CD14-positive monocyte (primary cell): ENCODE data around the gene ANTXR1. TPM values are rescaled to one million over a fixed set of nuclear protein-coding genes. Genes with fewer than 3 reads are reported as not detected.

Experiments
- DNase-seq, 3 donors: peaks; one replicate each; pipeline ENCODE4 v3.0.0-alpha.2; 2011 to 2022
- H2AFZ ChIP-seq: 2 replicates; pipeline ENCODE4 v1.6.0; 2012; ENCODE audit warnings: mild to moderate bottlenecking, low read depth, low read length, inconsistent platforms; ENCODE audit not compliant: insufficient read depth, poor library complexity, severe bottlenecking
- H3K27ac ChIP-seq, 2 donors: 1 replicate in 1 of 2; 2 replicates in 1 of 2; pipeline ENCODE4 v1.5.1; 2012 to 2013; ENCODE audit warnings: low read length in 2 of 2, control low read depth in 1 of 2, inconsistent platforms in 1 of 2, low read depth in 1 of 2, mild to moderate bottlenecking in 1 of 2
- H3K27me3 ChIP-seq, 2 donors: one replicate each; pipeline versions ENCODE4 v1.6.0 to v1.6.1; 2011 to 2013; ENCODE audit warnings: low read length in 2 of 2; ENCODE audit not compliant: control insufficient read depth in 2 of 2, insufficient read depth in 2 of 2
- H3K36me3 ChIP-seq, 2 donors: replicated peaks in 1 of 2; 1 replicate in 1 of 2; 2 replicates in 1 of 2; pipeline versions ENCODE4 v1.5.1 to v1.6.1; 2012 to 2013; ENCODE audit warnings: low read length in 2 of 2, control low read depth in 1 of 2, inconsistent platforms in 1 of 2, mild to moderate bottlenecking in 1 of 2; ENCODE audit not compliant: insufficient read depth in 2 of 2, control insufficient read depth in 1 of 2
- H3K4me1 ChIP-seq, 2 donors: 1 replicate in 1 of 2; 2 replicates in 1 of 2; pipeline versions ENCODE4 v1.5.1 to v1.6.1; 2012 to 2013; ENCODE audit warnings: low read length in 2 of 2, control low read depth in 1 of 2, inconsistent platforms in 1 of 2, mild to moderate bottlenecking in 1 of 2, moderate library complexity in 1 of 2; ENCODE audit not compliant: insufficient read depth in 2 of 2, control insufficient read depth in 1 of 2
- H3K4me2 ChIP-seq: replicated peaks from 2 replicates; pipeline ENCODE3; 2012; ENCODE audit warnings: low read length, moderate library complexity, mild to moderate bottlenecking; ENCODE audit not compliant: poor library complexity, severe bottlenecking; ENCODE audit errors: extremely low read depth
- H3K4me3 ChIP-seq, 3 experiments: fragments of 200-600 bp in 1 of 3; sonication (generic) in 1 of 3; replicated peaks in 1 of 3; 1 replicate in 2 of 3; 2 replicates in 1 of 3; pipeline ENCODE4 v1.5.1; 2011 to 2013; ENCODE audit warnings: low read length in 3 of 3, mild to moderate bottlenecking in 3 of 3, control low read depth in 2 of 3, low read depth in 2 of 3, inconsistent platforms in 1 of 3, moderate library complexity in 1 of 3
- H3K79me2 ChIP-seq: 2 replicates; pipeline ENCODE4 v1.6.0; 2012; ENCODE audit warnings: mild to moderate bottlenecking, control low read depth, inconsistent platforms, low read length, moderate library complexity; ENCODE audit not compliant: insufficient read depth
- H3K9ac ChIP-seq: 2 replicates; pipeline ENCODE4 v1.6.0; 2017; ENCODE audit warnings: low read length, mild to moderate bottlenecking; ENCODE audit not compliant: insufficient read depth, poor library complexity, severe bottlenecking
- H3K9me3 ChIP-seq, 2 donors: replicated peaks in 1 of 2; 1 replicate in 1 of 2; 2 replicates in 1 of 2; pipeline versions ENCODE4 v1.5.1 to v1.6.1; 2012 to 2013; ENCODE audit warnings: low read length in 2 of 2, control low read depth in 1 of 2; ENCODE audit not compliant: control insufficient read depth in 1 of 2, insufficient read depth in 1 of 2
- H4K20me1 ChIP-seq: 2 replicates; pipeline ENCODE4 v1.6.0; 2012; ENCODE audit warnings: mild to moderate bottlenecking, low read length, control low read depth, moderate library complexity; ENCODE audit not compliant: insufficient read depth
- H3K27ac Mint-ChIP-seq, 7 donors: one replicate each; pipeline ENCODE4 v1.8.0; 2020; ENCODE audit warnings: mild to moderate bottlenecking in 7 of 7, mixed read lengths in 7 of 7, moderate library complexity in 6 of 7, inconsistent platforms in 2 of 7
- H3K27me3 Mint-ChIP-seq, 3 donors: one replicate each; pipeline ENCODE4 v1.8.0; 2021 to 2022; ENCODE audit warnings: low read depth in 3 of 3, mild to moderate bottlenecking in 3 of 3, mixed read lengths in 3 of 3, moderate library complexity in 3 of 3, inconsistent platforms in 1 of 3
- H3K36me3 Mint-ChIP-seq, 2 donors: one replicate each; pipeline ENCODE4 v1.8.0; 2020; ENCODE audit warnings: mixed read lengths in 2 of 2, inconsistent platforms in 1 of 2, mild to moderate bottlenecking in 1 of 2
- H3K4me1 Mint-ChIP-seq: one replicate; pipeline ENCODE4 v1.8.0; 2020; ENCODE audit warnings: mild to moderate bottlenecking, mixed read lengths
- H3K4me3 Mint-ChIP-seq, 2 donors: one replicate each; pipeline ENCODE4 v1.8.0; 2020; ENCODE audit warnings: mild to moderate bottlenecking in 2 of 2, mixed read lengths in 2 of 2, moderate library complexity in 1 of 2
- H3K9me3 Mint-ChIP-seq, 7 donors: one replicate each; pipeline ENCODE4 v1.8.0; 2020 to 2022; ENCODE audit warnings: mixed read lengths in 7 of 7, mild to moderate bottlenecking in 6 of 7, moderate library complexity in 6 of 7, inconsistent platforms in 2 of 7
- CTCF ChIP-seq: fragments of 200-600 bp; IDR thresholded peaks from one replicate; pipeline ENCODE4 v1.8.0; 2022; ENCODE audit warnings: antibody characterized with exemption, mild to moderate bottlenecking
- WGBS: methylation state at CpG from one replicate; pipeline ENCODE4 v1.1.5; 2013; ENCODE audit warnings: missing lambda C conversion rate; ENCODE audit not compliant: insufficient coverage; 5-methylcytosine and 5-hydroxymethylcytosine counted together
- intact Hi-C, 2 donors: fragments of 100-400 bp; cut with micrococcal nuclease; formaldehyde crosslinking; loops; one replicate each; pipeline versions ENCODE4 v1.15.0 to v1.15.1; 2023
- polyA plus RNA-seq, 3 donors: library from polyadenylated mRNA; depleted of rRNA in 1 of 3; unstranded in 2 of 3; stranded (reverse) in 1 of 3; fragments of 300-500 nt in 2 of 3; fragments of >200 nt in 1 of 3; fragmentation: Illumina TruSeq in 2 of 3; gene quantifications; 1 replicate in 2 of 3; 2 replicates in 1 of 3; pipeline ENCODE4 v1.2.3, GENCODE V29; 2012 to 2021

ANTXR1 gene
- polyA plus RNA-seq, 3 donors: not detected

GRCh38 chr2:69225933-69226332 lies 213.0 kb downstream of the ANTXR1 start:
- no peak overlapping the region for H3K4me3 ChIP-seq
- peak overlapping the region in 1 of 7 donors; percentile 0 for H3K27ac Mint-ChIP-seq

GRCh38 chr2:69226903-69227302 lies 213.9 kb downstream of the ANTXR1 start:
- H3K9ac ChIP-seq: no peak overlapping the region
- Mint-ChIP-seq H3K36me3 (no peaks in the 10 kb centered on the region), H3K4me3 (no peak overlapping the region), H3K9me3 (peaks cover 0 to 2% (median 0%) of the 10 kb centered on the region in 7 donors), H3K27ac (no peak overlapping the region), H3K4me1 (peaks cover 4% of the 10 kb centered on the region), H3K27me3 (peaks cover 2 to 3% (median 3%) of the 10 kb centered on the region in 3 donors)
- H4K20me1 ChIP-seq: no peaks in the 10 kb centered on the region
- H3K4me1 ChIP-seq: no peaks in the 10 kb centered on the region
- H3K79me2 ChIP-seq: no peaks in the 10 kb centered on the region
- 100% methylated on average over 2 of the region's 3 CpGs for WGBS
- H3K4me3 ChIP-seq: no peak overlapping the region
- intact Hi-C loops: no loop called here
- no peak for TF ChIP-seq CTCF
- H3K9me3 ChIP-seq: no peaks in the 10 kb centered on the region
- no peak overlapping the region for H3K4me2 ChIP-seq
- H3K27me3 ChIP-seq: no peaks in the 10 kb centered on the region
- H3K36me3 ChIP-seq: no peaks in the 10 kb centered on the region
- no peak overlapping the region for H2AFZ ChIP-seq
- H3K27ac ChIP-seq: no peak overlapping the region
- no peak for DNase-seq

More at GRCh38 chr2:69225933-69226332, 213.0 kb downstream of the ANTXR1 start:
- H3K27me3 ChIP-seq: no peaks in the 10 kb centered on the region
- H2AFZ ChIP-seq: no peak overlapping the region
- no peak for TF ChIP-seq CTCF
- H3K4me1 ChIP-seq: no peaks in the 10 kb centered on the region
- H3K27me3 Mint-ChIP-seq: peaks cover 2 to 3% (median 3%) of the 10 kb centered on the region in 3 donors
- H3K27ac ChIP-seq: no peak overlapping the region
- peaks cover 0 to 2% (median 0%) of the 10 kb centered on the region in 7 donors for H3K9me3 Mint-ChIP-seq
- H3K4me2 ChIP-seq: no peak overlapping the region
- H3K36me3 Mint-ChIP-seq: no peaks in the 10 kb centered on the region
- H3K79me2 ChIP-seq: no peaks in the 10 kb centered on the region
- no peaks in the 10 kb centered on the region for H3K36me3 ChIP-seq
- no peak for DNase-seq
- WGBS: no CpG with 5 or more reads among the region's 2 CpGs
- H3K4me3 Mint-ChIP-seq: no peak overlapping the region
- H3K9ac ChIP-seq: no peak overlapping the region
- H4K20me1 ChIP-seq: no peaks in the 10 kb centered on the region
- H3K4me1 Mint-ChIP-seq: no peaks in the 10 kb centered on the region
- H3K9me3 ChIP-seq: no peaks in the 10 kb centered on the region
- intact Hi-C loops: no loop called here
